Liver (tissue), 9 donors: Measurements from ENCODE around the gene CAMK2B. TPM values are rescaled to one million over a fixed set of nuclear protein-coding genes. Genes with fewer than 3 reads are reported as not detected.

ENCODE experiments used
- DNase-seq: peaks from one replicate; pipeline ENCODE4 v3.0.0-alpha.2; 2017; ENCODE audit warnings: low spot score
- H3K27ac ChIP-seq, 2 donors: one replicate each; pipeline ENCODE4 v1.7.0; 2013; ENCODE audit warnings: inconsistent platforms in 2 of 2, low read length in 2 of 2, control low read depth in 1 of 2, low read depth in 1 of 2, mild to moderate bottlenecking in 1 of 2
- H3K27me3 ChIP-seq, 4 donors: one replicate each; pipeline versions ENCODE4 v1.6.1 to v1.7.0; 2013; ENCODE audit warnings: low read length in 3 of 4, inconsistent platforms in 1 of 4, mild to moderate bottlenecking in 1 of 4, moderate library complexity in 1 of 4; ENCODE audit not compliant: control insufficient read depth in 4 of 4, insufficient read depth in 4 of 4
- H3K36me3 ChIP-seq, 4 donors: one replicate each; pipeline versions ENCODE4 v1.6.1 to v1.7.0; 2013; ENCODE audit warnings: low read length in 3 of 4, mild to moderate bottlenecking in 3 of 4, low read depth in 1 of 4, moderate library complexity in 1 of 4; ENCODE audit not compliant: control insufficient read depth in 4 of 4, insufficient read depth in 3 of 4
- H3K4me1 ChIP-seq, 4 donors: one replicate each; pipeline versions ENCODE4 v1.6.1 to v1.7.0; 2013; ENCODE audit warnings: low read length in 3 of 4, mild to moderate bottlenecking in 3 of 4, moderate library complexity in 1 of 4; ENCODE audit not compliant: control insufficient read depth in 4 of 4, insufficient read depth in 4 of 4
- H3K4me3 ChIP-seq, 3 donors: one replicate each; pipeline versions ENCODE4 v1.6.1 to v1.7.0; 2013; ENCODE audit warnings: low read length in 3 of 3, control low read depth in 1 of 3, low read depth in 1 of 3, mild to moderate bottlenecking in 1 of 3
- H3K9ac ChIP-seq, 2 donors: one replicate each; pipeline ENCODE4 v1.7.0; 2013; ENCODE audit warnings: low read length in 2 of 2, mild to moderate bottlenecking in 2 of 2, moderate library complexity in 2 of 2, control low read depth in 1 of 2, low read depth in 1 of 2
- H3K9me3 ChIP-seq, 4 donors: one replicate each; pipeline versions ENCODE4 v1.6.1 to v1.7.0; 2013; ENCODE audit warnings: low read length in 3 of 4; ENCODE audit not compliant: control insufficient read depth in 4 of 4
- EGR1 ChIP-seq, 2 donors: IDR thresholded peaks; 2 replicates each; pipeline ENCODE4 v1.6.1; 2016 to 2018; ENCODE audit warnings: antibody characterized with exemption in 2 of 2, low read depth in 2 of 2
- FOXA1 ChIP-seq: IDR thresholded peaks from 2 replicates; pipeline ENCODE4 v1.6.1; 2016; ENCODE audit warnings: antibody characterized with exemption
- FOXA2 ChIP-seq: IDR thresholded peaks from 2 replicates; pipeline ENCODE4 v1.6.1; 2016; ENCODE audit warnings: antibody characterized with exemption
- GABPA ChIP-seq, 2 donors: IDR thresholded peaks in 1 of 2; conservative IDR thresholded peaks in 1 of 2; 2 replicates each; pipeline ENCODE4 v1.6.1; 2016; ENCODE audit warnings: antibody characterized with exemption in 2 of 2, mild to moderate bottlenecking in 1 of 2, moderate library complexity in 1 of 2
- HNF4A ChIP-seq, 2 donors: conservative IDR thresholded peaks; 2 replicates each; pipeline ENCODE4 v1.6.1; 2016; ENCODE audit warnings: antibody characterized with exemption in 2 of 2, mild to moderate bottlenecking in 2 of 2
- HNF4G ChIP-seq: IDR thresholded peaks from 2 replicates; pipeline ENCODE4 v1.6.1; 2016; ENCODE audit warnings: antibody characterized with exemption
- JUND ChIP-seq, 2 donors: IDR thresholded peaks; 2 replicates each; pipeline ENCODE4 v1.6.1; 2016; ENCODE audit warnings: antibody characterized with exemption in 2 of 2
- NR2F2 ChIP-seq: IDR thresholded peaks from 2 replicates; pipeline ENCODE4 v1.6.1; 2016; ENCODE audit warnings: antibody characterized with exemption
- RAD21 ChIP-seq, 2 donors: IDR thresholded peaks; 2 replicates each; pipeline ENCODE4 v1.6.1; 2016; ENCODE audit warnings: antibody characterized with exemption in 2 of 2, mild to moderate bottlenecking in 2 of 2
- RXRA ChIP-seq, 2 donors: IDR thresholded peaks; 2 replicates each; pipeline ENCODE4 v1.6.1; 2017 to 2018; ENCODE audit warnings: antibody characterized with exemption in 2 of 2, mild to moderate bottlenecking in 1 of 2
- TAF1 ChIP-seq: conservative IDR thresholded peaks from 2 replicates; pipeline ENCODE4 v1.6.1; 2016; ENCODE audit warnings: antibody characterized with exemption, mild to moderate bottlenecking
- YY1 ChIP-seq: IDR thresholded peaks from 2 replicates; pipeline ENCODE4 v1.6.1; 2016; ENCODE audit warnings: antibody characterized with exemption, mild to moderate bottlenecking
- WGBS: extraction: QIAGEN DNeasy Blood & Tissue Kit; methylation state at CpG from one replicate; pipeline ENCODE4 v1.1.7; 2013; 5-methylcytosine and 5-hydroxymethylcytosine counted together
- polyA plus RNA-seq, 2 donors: library from polyadenylated mRNA; stranded (reverse) in 1 of 2; unstranded in 1 of 2; fragments of 200-250 nt in 1 of 2; fragments of >200 nt in 1 of 2; fragmentation: Nextera tagmentation in 1 of 2; extraction: Ambion mirVana in 1 of 2; gene quantifications; one replicate each; pipeline versions ENCODE4 v1.2.1 to v1.2.3, GENCODE V29; 2013 to 2015
- total RNA-seq, 2 donors: library from RNA; depleted of rRNA; stranded (reverse); fragments of >200 nt; gene quantifications; one replicate each; pipeline ENCODE4 v1.2.3, GENCODE V29; 2014
- TF ChIP-seq, protein P1 (sequence below): IDR thresholded peaks from 2 replicates; pipeline ENCODE4 v1.6.1; 2016; ENCODE audit warnings: antibody characterized with exemption, mild to moderate bottlenecking
- TF ChIP-seq, protein P2 (sequence below): fragments of 150-350 bp; IDR thresholded peaks from 2 replicates; pipeline ENCODE4 v1.5.1; 2017; ENCODE audit warnings: improper control_type of control experiment, low read depth, low read length; ENCODE audit not compliant: missing input control
- TF ChIP-seq, protein P3 (sequence below): IDR thresholded peaks from 2 replicates; pipeline ENCODE4 v1.6.1; 2016; ENCODE audit warnings: antibody characterized with exemption
- TF ChIP-seq, protein P4 (sequence below): IDR thresholded peaks from 2 replicates; pipeline ENCODE4 v1.6.1; 2016; ENCODE audit warnings: antibody characterized with exemption
- TF ChIP-seq, protein P5 (sequence below): IDR thresholded peaks from 2 replicates; pipeline ENCODE4 v1.6.1; 2016; ENCODE audit warnings: antibody characterized with exemption
- donor health status: healthy.
- donor health status: healthy.
- donor health status: healthy.
- donor health status: healthy.
- donor health status: healthy.

Gene CAMK2B
- total and polyA plus RNA-seq, 4 donors = 2.1 to 3.3 (median 2.2) TPM; not detected in 1

DNA sequence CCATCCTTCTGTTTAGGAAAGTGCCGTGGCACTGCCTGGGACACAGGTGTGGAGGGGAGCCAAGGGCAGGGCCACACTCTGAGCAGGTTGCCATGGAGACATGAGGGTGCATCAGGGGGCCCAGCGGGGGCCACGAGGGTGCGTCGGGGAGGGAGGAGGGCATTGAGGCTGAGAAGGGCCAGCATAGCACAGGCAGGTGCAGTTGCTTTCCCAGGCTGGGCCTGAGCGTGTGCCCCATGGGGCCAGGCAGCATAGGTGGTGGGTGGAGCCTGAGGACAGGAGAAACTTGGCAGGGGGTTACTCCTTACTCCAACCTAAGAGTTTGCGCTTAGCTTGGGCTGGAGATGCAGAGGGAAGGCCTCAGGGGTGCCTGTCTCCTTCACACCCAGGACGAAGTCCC, 109.4 kb downstream of the CAMK2B start:
- TF ChIP-seq GABPA (IDR thresholded peaks at IDR 0.05 in 1 of 2, conservative IDR thresholded peaks at IDR 0.05 in 1 of 2) (no peak), NR2F2 (no peak), RAD21 (IDR thresholded peaks at IDR 0.05) (no peak), TAF1 (no peak), JUND (IDR thresholded peaks at IDR 0.05) (no peak), HNF4G (no peak), FOXA2 (no peak), HNF4A (conservative IDR thresholded peaks at IDR 0.05) (no peak), EGR1 (IDR thresholded peaks at IDR 0.05; ENCODE audit: low read depth in 2 of 2) (no peak), YY1 (no peak), FOXA1 (no peak), RXRA (IDR thresholded peaks at IDR 0.05) (no peak)
- TF ChIP-seq, protein P1, sequence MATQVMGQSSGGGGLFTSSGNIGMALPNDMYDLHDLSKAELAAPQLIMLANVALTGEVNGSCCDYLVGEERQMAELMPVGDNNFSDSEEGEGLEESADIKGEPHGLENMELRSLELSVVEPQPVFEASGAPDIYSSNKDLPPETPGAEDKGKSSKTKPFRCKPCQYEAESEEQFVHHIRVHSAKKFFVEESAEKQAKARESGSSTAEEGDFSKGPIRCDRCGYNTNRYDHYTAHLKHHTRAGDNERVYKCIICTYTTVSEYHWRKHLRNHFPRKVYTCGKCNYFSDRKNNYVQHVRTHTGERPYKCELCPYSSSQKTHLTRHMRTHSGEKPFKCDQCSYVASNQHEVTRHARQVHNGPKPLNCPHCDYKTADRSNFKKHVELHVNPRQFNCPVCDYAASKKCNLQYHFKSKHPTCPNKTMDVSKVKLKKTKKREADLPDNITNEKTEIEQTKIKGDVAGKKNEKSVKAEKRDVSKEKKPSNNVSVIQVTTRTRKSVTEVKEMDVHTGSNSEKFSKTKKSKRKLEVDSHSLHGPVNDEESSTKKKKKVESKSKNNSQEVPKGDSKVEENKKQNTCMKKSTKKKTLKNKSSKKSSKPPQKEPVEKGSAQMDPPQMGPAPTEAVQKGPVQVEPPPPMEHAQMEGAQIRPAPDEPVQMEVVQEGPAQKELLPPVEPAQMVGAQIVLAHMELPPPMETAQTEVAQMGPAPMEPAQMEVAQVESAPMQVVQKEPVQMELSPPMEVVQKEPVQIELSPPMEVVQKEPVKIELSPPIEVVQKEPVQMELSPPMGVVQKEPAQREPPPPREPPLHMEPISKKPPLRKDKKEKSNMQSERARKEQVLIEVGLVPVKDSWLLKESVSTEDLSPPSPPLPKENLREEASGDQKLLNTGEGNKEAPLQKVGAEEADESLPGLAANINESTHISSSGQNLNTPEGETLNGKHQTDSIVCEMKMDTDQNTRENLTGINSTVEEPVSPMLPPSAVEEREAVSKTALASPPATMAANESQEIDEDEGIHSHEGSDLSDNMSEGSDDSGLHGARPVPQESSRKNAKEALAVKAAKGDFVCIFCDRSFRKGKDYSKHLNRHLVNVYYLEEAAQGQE = no peak
- TF ChIP-seq, protein P2, sequence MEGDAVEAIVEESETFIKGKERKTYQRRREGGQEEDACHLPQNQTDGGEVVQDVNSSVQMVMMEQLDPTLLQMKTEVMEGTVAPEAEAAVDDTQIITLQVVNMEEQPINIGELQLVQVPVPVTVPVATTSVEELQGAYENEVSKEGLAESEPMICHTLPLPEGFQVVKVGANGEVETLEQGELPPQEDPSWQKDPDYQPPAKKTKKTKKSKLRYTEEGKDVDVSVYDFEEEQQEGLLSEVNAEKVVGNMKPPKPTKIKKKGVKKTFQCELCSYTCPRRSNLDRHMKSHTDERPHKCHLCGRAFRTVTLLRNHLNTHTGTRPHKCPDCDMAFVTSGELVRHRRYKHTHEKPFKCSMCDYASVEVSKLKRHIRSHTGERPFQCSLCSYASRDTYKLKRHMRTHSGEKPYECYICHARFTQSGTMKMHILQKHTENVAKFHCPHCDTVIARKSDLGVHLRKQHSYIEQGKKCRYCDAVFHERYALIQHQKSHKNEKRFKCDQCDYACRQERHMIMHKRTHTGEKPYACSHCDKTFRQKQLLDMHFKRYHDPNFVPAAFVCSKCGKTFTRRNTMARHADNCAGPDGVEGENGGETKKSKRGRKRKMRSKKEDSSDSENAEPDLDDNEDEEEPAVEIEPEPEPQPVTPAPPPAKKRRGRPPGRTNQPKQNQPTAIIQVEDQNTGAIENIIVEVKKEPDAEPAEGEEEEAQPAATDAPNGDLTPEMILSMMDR = no peak
- TF ChIP-seq, protein P3, sequence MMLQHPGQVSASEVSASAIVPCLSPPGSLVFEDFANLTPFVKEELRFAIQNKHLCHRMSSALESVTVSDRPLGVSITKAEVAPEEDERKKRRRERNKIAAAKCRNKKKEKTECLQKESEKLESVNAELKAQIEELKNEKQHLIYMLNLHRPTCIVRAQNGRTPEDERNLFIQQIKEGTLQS = no peak
- TF ChIP-seq, protein P4, sequence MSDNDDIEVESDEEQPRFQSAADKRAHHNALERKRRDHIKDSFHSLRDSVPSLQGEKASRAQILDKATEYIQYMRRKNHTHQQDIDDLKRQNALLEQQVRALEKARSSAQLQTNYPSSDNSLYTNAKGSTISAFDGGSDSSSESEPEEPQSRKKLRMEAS = no peak
- TF ChIP-seq, protein P5, sequence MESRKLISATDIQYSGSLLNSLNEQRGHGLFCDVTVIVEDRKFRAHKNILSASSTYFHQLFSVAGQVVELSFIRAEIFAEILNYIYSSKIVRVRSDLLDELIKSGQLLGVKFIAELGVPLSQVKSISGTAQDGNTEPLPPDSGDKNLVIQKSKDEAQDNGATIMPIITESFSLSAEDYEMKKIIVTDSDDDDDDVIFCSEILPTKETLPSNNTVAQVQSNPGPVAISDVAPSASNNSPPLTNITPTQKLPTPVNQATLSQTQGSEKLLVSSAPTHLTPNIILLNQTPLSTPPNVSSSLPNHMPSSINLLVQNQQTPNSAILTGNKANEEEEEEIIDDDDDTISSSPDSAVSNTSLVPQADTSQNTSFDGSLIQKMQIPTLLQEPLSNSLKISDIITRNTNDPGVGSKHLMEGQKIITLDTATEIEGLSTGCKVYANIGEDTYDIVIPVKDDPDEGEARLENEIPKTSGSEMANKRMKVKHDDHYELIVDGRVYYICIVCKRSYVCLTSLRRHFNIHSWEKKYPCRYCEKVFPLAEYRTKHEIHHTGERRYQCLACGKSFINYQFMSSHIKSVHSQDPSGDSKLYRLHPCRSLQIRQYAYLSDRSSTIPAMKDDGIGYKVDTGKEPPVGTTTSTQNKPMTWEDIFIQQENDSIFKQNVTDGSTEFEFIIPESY = no peak
- Histone ChIP-seq H3K36me3 (peaks cover 5 to 22% (median 9%) of the 10 kb centered on the region in 4 donors), H3K9me3 (no peaks in the 10 kb centered on the region), H3K4me3 (no peak overlapping the region), H3K4me1 (no peaks in the 10 kb centered on the region), H3K9ac (no peak overlapping the region), H3K27ac (no peak overlapping the region), H3K27me3 (no peaks in the 10 kb centered on the region)
- 88% methylated on average over 8 of the region's 8 CpGs for WGBS
- no peak for DNase-seq

DNA sequence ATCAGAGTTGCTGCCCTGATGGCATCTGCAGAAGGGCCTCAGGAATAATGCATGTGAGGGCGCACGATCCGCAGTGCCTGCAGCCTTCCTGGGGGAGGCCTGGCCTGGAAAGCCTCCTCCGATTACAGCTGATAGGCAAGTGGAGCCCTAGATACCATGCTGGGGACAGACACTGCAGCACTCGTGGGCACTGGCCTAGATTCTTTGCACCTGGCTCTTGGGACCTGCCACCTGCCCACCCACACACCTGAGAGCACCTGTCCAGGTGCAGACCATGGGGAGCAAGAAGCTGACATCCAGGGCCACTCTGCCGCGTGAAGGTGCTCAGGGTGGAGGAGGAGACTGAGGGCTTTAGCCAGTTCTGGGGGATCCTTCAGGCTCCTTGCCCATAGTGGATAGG, 109.9 kb downstream of the CAMK2B start:
- TF ChIP-seq, protein P2 = no peak
- TF ChIP-seq EGR1 (IDR thresholded peaks at IDR 0.05; ENCODE audit: low read depth in 2 of 2) = no peak
- TF ChIP-seq YY1 = no peak
- TF ChIP-seq FOXA1 = no peak
- TF ChIP-seq JUND (IDR thresholded peaks at IDR 0.05) = no peak
- no peak for TF ChIP-seq GABPA (IDR thresholded peaks at IDR 0.05 in 1 of 2, conservative IDR thresholded peaks at IDR 0.05 in 1 of 2)
- H3K9me3 ChIP-seq = no peaks in the 10 kb centered on the region
- no peak overlapping the region for H3K27ac ChIP-seq
- peaks cover 7 to 27% (median 13%) of the 10 kb centered on the region in 4 donors for H3K36me3 ChIP-seq
- no peak overlapping the region for H3K4me3 ChIP-seq
- no peaks in the 10 kb centered on the region for H3K27me3 ChIP-seq
- no peak for DNase-seq
- H3K9ac ChIP-seq = no peak overlapping the region
- H3K4me1 ChIP-seq = no peaks in the 10 kb centered on the region
- 95% methylated on average over 7 of the region's 7 CpGs for WGBS
